ENCODE results near the gene CD99.

GRCh38 chrX:2785538-2785937 is 94.4 kb downstream of the CD99 start:
- TF ChIP-seq JUNB (IDR thresholded peaks at IDR 0.05; ENCODE audit: unreplicated experiment) (no peak), POLR2AphosphoS5 (IDR thresholded peaks at IDR 0.05; ENCODE audit: low read depth) (no peak), REST (IDR thresholded peaks at IDR 0.05; ENCODE audit: unreplicated experiment) (no peak)
